ENCODE data around the gene XBP1. TPM values are rescaled to one million over a fixed set of nuclear protein-coding genes. Genes with fewer than 3 reads are reported as not detected.

XBP1 gene
- total and polyA plus RNA-seq, 2 of the 13 experiments (the other 11 are each of a cell fraction or from before 2014, with no cell fraction given), result 416 to 427 TPM

DNA sequence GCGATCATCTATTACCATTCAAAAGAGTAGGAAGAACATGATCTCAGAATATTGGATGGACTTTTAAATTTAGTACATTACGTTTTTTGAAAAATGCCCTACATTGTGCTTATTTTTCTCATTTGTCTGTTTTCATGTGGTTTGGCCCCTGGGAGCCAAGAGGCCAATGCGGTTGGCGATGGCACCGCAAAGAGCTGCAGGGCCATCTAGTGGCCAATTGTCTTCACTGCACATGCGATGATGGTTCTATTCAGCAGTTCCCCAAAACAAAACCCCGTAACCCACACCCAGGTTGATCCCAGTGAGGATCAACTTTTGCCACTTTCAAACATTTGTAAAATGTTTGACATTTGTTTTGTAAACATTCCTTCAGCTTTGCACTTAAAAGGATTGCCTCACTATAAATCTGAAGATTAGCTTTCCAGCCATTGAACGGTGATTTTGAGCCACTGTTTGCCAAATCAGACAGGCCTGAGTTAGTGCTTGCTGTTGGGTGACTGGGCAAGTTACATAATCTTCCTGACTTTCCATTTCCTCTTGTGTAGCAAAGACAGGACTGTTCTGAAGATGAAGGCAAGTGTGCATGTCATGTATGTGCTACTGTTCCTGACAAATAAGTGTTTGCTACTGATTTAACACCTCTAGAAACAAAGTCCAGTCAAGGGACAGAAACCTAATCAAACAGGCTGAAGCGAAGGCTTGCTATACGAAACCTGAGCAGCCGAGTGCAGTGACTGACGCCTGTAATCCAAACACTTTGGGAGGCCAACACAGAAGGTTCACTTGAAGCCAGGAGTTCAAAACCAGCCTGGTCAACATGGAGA is 29.2 kb upstream of the XBP1 start (continued):
- TF ChIP-seq NPAS2 (CRISPR knock-in tag; IDR thresholded peaks at IDR 0.05; ENCODE audit: borderline replicate concordance) (no peak), ONECUT2 (CRISPR knock-in tag; IDR thresholded peaks at IDR 0.05) (no peak), PPARG (CRISPR knock-in tag; conservative IDR thresholded peaks at IDR 0.05) (no peak; the same call in 1 of the 2 replicates), ATRX (CRISPR knock-in tag; IDR thresholded peaks at IDR 0.05; ENCODE audit: borderline replicate concordance) (no peak), MBNL3 (CRISPR knock-in tag; conservative IDR thresholded peaks at IDR 0.05) (no peak), ZNF546 (CRISPR knock-in tag; conservative IDR thresholded peaks at IDR 0.05) (no peak), NCOR1 (IDR thresholded peaks at IDR 0.05; ENCODE audit: borderline replicate concordance, low read length) (peak; percentile 66; the same call in 1 of the 2 replicates), ZNF253 (CRISPR knock-in tag; IDR thresholded peaks at IDR 0.05; ENCODE audit: borderline replicate concordance) (no peak), ZNF441 (CRISPR knock-in tag; IDR thresholded peaks at IDR 0.05; ENCODE audit: borderline replicate concordance) (peak; percentile 75; the same call in 1 of the 2 replicates)
- TF ChIP-seq, protein P1, sequence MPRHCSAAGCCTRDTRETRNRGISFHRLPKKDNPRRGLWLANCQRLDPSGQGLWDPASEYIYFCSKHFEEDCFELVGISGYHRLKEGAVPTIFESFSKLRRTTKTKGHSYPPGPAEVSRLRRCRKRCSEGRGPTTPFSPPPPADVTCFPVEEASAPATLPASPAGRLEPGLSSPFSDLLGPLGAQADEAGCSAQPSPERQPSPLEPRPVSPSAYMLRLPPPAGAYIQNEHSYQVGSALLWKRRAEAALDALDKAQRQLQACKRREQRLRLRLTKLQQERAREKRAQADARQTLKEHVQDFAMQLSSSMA (CRISPR knock-in tag; IDR thresholded peaks at IDR 0.05), result no peak
- TF ChIP-seq, protein P2, sequence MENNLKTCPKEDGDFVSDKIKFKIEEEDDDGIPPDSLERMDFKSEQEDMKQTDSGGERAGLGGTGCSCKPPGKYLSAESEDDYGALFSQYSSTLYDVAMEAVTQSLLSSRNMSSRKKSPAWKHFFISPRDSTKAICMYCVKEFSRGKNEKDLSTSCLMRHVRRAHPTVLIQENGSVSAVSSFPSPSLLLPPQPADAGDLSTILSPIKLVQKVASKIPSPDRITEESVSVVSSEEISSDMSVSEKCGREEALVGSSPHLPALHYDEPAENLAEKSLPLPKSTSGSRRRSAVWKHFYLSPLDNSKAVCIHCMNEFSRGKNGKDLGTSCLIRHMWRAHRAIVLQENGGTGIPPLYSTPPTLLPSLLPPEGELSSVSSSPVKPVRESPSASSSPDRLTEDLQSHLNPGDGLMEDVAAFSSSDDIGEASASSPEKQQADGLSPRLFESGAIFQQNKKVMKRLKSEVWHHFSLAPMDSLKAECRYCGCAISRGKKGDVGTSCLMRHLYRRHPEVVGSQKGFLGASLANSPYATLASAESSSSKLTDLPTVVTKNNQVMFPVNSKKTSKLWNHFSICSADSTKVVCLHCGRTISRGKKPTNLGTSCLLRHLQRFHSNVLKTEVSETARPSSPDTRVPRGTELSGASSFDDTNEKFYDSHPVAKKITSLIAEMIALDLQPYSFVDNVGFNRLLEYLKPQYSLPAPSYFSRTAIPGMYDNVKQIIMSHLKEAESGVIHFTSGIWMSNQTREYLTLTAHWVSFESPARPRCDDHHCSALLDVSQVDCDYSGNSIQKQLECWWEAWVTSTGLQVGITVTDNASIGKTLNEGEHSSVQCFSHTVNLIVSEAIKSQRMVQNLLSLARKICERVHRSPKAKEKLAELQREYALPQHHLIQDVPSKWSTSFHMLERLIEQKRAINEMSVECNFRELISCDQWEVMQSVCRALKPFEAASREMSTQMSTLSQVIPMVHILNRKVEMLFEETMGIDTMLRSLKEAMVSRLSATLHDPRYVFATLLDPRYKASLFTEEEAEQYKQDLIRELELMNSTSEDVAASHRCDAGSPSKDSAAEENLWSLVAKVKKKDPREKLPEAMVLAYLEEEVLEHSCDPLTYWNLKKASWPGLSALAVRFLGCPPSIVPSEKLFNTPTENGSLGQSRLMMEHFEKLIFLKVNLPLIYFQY (CRISPR knock-in tag; IDR thresholded peaks at IDR 0.05; ENCODE audit: borderline replicate concordance), result no peak
- TF ChIP-seq, protein P3, sequence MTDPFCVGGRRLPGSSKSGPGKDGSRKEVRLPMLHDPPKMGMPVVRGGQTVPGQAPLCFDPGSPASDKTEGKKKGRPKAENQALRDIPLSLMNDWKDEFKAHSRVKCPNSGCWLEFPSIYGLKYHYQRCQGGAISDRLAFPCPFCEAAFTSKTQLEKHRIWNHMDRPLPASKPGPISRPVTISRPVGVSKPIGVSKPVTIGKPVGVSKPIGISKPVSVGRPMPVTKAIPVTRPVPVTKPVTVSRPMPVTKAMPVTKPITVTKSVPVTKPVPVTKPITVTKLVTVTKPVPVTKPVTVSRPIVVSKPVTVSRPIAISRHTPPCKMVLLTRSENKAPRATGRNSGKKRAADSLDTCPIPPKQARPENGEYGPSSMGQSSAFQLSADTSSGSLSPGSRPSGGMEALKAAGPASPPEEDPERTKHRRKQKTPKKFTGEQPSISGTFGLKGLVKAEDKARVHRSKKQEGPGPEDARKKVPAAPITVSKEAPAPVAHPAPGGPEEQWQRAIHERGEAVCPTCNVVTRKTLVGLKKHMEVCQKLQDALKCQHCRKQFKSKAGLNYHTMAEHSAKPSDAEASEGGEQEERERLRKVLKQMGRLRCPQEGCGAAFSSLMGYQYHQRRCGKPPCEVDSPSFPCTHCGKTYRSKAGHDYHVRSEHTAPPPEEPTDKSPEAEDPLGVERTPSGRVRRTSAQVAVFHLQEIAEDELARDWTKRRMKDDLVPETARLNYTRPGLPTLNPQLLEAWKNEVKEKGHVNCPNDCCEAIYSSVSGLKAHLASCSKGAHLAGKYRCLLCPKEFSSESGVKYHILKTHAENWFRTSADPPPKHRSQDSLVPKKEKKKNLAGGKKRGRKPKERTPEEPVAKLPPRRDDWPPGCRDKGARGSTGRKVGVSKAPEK (CRISPR knock-in tag; IDR thresholded peaks at IDR 0.05; ENCODE audit: borderline replicate concordance), result no peak
- TF ChIP-seq, protein P4, sequence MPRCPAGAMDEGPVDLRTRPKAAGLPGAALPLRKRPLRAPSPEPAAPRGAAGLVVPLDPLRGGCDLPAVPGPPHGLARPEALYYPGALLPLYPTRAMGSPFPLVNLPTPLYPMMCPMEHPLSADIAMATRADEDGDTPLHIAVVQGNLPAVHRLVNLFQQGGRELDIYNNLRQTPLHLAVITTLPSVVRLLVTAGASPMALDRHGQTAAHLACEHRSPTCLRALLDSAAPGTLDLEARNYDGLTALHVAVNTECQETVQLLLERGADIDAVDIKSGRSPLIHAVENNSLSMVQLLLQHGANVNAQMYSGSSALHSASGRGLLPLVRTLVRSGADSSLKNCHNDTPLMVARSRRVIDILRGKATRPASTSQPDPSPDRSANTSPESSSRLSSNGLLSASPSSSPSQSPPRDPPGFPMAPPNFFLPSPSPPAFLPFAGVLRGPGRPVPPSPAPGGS (CRISPR knock-in tag; IDR thresholded peaks at IDR 0.05), result no peak
- TF ChIP-seq, protein P5, sequence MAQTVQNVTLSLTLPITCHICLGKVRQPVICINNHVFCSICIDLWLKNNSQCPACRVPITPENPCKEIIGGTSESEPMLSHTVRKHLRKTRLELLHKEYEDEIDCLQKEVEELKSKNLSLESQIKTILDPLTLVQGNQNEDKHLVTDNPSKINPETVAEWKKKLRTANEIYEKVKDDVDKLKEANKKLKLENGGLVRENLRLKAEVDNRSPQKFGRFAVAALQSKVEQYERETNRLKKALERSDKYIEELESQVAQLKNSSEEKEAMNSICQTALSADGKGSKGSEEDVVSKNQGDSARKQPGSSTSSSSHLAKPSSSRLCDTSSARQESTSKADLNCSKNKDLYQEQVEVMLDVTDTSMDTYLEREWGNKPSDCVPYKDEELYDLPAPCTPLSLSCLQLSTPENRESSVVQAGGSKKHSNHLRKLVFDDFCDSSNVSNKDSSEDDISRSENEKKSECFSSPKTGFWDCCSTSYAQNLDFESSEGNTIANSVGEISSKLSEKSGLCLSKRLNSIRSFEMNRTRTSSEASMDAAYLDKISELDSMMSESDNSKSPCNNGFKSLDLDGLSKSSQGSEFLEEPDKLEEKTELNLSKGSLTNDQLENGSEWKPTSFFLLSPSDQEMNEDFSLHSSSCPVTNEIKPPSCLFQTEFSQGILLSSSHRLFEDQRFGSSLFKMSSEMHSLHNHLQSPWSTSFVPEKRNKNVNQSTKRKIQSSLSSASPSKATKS (CRISPR knock-in tag; IDR thresholded peaks at IDR 0.05), result no peak; the same call in 1 of the 2 replicates
- TF ChIP-seq, protein P6, sequence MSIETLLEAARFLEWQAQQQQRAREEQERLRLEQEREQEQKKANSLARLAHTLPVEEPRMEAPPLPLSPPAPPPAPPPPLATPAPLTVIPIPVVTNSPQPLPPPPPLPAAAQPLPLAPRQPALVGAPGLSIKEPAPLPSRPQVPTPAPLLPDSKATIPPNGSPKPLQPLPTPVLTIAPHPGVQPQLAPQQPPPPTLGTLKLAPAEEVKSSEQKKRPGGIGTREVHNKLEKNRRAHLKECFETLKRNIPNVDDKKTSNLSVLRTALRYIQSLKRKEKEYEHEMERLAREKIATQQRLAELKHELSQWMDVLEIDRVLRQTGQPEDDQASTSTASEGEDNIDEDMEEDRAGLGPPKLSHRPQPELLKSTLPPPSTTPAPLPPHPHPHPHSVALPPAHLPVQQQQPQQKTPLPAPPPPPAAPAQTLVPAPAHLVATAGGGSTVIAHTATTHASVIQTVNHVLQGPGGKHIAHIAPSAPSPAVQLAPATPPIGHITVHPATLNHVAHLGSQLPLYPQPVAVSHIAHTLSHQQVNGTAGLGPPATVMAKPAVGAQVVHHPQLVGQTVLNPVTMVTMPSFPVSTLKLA (IDR thresholded peaks at IDR 0.05), result no peak

All from HepG2 (cell line).